Amygdala (tissue), 56 donors: ENCODE results near the gene SLC8A3.

Source experiments
- DNase-seq, 56 donors: peaks; one replicate each; lab custom pipeline; 2025; lab: John Stamatoyannopoulos, UW

Gene SLC8A3

DNA sequence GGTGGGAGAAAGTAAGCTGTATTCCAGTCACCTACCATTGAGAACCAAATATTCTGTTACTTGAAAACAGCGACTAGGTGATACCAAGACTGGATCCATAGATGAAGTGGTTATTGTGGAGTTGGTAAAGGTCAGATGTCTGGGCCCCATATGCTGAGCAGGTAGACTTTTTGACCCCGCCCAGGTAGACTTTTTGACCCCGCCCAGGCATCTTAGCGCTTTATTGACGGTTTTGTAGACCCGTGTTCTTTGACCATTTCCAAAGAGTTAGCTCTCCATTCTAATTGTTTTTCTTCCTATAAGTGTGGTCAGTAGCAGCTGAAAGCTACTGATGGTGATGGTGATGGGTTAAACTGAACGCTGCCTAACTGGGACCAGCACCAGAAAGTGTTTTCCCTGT is 61.6 kb downstream of the SLC8A3 start:
- DNase-seq, result no peak

DNA sequence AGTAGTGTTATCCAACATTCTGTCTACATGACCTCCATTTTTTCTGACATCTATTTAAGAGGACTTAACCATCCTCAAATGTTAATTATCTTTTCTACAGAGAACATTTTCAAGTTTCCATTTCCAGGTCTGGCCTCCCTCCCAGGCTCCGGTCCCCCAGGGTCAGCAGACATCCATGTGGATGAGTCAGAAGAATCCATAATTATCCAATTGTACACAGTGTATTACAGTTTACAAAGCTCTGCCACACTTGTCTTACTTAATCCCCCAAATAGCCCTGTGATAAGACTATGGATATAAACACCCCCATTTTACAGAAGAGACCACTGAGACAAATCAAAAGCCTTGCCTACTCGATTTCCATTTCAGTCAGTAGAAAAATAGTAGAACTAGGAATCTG is 65.0 kb downstream of the SLC8A3 start:
- DNase-seq, result no peak

DNA sequence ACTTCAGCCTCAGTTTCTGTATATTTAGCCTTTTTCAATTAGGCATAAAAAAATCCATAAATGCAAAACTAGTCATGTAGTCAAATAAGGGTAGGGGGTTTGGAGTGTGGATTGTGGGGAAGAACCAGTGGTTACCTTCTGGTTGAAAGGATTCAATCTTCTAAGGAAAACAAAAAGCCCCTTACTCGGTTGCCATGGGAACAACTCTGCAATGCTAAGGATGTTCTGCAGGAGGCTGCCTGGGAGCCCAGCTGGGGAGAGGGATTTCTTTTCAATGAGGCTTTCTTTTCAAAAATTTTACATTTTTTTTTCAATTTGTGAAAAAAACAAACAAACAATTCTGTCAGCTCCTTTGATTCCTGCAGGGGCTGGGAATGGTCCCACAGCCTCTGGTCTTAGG is 67.2 kb downstream of the SLC8A3 start:
- peak in 1 of 56 donors; percentile 6 for DNase-seq

DNA sequence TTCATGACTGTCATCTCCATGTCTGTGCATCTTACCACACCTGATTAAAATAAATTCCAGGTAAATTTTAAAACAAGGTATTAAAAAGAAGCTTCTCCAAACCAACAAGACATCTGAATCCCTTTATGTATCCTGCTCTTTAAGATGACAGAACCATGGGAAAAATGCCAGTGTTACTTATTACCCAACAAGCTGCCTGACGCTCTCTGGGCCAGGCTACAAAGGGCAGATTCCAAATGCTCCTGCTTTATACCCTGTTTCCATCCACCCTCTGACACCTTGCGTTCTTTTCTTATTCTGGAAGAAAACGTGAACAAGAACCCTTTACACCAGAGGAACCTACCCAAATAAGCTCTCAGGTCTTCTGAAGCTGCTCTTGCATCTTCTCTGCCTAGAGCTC is 70.7 kb downstream of the SLC8A3 start:
- no peak for DNase-seq

DNA sequence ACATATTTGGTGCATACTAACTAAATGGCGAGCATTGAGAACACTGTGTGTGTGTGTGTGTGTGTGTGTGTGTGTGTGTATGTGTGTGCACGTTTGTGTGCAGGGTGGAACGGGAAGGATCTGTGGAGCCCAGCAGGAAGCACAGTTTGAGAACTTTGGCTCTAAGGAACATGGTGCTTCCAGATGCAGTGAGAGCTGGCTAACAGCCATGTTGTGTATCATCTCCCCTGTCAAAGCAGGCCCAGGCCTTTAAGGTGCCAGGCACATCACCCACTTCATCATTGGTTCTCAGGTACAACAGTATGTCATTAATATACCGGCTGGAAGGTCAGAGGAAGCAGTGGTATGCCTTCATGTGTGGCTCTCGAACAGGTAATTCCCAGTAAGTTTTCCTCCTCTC is 72.5 kb downstream of the SLC8A3 start:
- DNase-seq, result no peak

DNA sequence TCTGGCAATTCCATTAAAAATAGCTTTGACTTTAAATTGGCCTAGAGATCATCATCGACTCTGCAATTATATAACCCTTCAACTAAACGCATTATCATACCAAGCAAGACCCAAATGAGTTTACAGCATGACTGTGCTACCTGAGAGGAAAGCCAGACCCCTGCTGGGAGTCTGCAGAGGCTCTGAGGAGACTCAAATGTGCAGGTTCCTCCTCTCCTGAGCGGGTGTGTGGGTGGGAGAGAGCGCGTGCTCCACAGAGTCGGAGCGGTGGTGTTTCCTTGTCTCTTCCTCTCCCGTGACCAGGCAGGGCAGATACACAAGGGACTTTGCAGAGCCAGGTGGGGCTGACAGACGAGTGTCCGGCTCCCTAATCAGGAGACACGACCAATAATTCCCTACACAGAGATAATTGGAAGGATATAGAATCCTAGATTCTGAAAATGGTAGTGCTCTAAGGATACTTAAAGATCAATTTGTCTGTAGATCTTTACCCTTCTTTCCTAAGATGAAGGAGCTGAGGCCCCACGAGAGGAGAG is 74.1 kb downstream of the SLC8A3 start:
- no peak for DNase-seq

DNA sequence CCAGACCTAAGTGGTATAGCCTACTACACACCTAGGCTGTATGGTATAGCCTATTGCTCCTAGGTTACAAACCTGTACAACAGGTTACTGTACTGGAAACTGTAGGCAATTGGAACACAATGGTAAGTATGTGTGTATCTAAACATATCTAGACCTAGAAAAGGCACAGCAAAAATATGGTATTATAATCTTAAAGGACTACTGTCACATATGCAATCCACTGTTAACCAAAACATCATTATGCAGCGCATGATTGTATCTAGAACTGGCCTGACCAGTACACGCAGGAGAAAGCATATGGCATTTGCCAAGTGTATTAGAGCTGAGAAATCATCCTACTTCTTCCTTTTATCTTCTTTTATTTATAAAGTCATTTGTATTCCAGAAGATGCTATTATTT is 75.5 kb downstream of the SLC8A3 start:
- no peak for DNase-seq

DNA sequence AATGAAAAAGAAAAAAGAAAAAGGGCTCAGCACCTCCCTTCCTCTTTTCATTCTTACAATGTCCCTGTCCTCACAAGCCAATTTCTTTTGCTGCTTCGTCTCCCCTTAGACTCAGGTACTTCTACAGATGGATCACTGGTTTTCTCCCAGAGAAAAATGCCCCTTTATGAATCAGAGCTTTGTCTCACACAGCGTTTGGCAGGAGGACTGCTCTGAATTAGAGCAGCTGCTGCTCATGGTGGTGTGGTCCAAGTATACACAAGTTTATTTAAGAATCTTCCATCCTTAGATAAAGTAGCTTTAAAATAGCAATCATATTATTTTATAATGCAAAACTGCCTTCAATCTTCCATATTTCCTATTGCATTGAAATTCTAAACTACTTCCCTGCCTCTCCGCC is 80.3 kb downstream of the SLC8A3 start:
- peak in 6 of 56 donors; percentile 3 to 40 (median 19) for DNase-seq

DNA sequence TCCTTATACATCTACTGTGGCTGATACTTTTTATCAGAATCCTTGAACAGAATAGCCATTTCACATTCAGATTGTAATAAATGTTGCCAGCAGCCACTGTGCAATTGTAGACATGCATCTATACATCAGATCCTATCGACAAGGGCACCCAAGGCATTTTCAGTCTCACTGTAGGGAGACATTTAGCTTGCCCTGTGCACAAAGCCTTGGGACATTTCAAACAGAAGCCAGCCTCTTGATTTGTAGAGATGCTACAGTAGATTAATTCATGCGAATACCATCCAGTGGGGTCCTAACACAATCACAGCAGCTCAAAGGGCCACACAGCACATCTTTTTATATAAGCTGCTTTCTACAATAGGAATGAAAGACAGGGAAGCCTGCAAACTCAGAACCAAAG is 81.4 kb downstream of the SLC8A3 start:
- DNase-seq, result no peak

DNA sequence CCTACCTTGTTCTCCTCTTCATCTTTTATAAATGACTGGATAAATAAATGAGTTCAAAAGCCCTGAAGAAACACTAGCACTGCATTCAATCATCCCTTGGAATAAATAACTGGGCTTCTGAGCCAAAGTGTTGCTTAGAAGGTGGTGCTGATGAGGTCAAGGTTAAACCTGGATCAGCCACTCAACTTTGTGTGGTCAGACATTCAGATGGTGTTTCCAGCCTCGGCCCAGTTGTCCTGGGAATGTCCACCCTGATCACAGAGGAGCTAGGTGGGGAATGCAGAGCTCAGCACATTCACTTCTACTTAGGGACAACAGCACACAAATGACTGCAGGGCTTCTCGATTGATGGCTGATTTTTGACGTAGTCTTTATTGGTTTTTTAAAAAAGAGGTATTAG is 88.7 kb downstream of the SLC8A3 start:
- DNase-seq, result no peak

DNA sequence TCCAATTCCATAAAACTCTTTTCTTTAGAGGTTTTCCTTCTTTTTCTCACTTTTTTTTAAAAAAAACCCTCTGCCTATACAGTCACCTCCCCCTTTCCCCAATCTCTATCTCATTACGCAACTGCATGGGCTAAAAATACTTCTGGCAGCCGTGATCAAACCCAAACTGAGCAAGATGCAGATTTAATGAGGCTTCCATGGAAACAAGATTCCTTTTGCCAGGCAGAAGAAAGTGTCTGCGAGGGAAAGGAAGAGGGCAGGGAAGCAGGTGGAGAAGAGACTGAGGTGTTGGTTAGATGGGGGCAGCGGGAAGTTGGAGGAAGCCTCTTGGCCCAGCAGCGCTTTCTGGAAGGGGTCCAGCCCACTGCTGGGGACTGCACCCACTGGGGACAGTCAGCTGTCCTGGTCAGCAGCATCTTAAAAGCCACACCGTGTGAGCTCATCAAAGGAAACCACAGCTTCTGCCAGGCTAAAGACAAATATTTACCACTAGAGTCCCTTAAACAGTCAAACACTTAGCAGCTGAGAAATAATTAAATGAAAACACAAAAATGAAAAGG is 90.4 kb downstream of the SLC8A3 start:
- peak in 10 of 56 donors; percentile 6 to 61 (median 17) for DNase-seq

DNA sequence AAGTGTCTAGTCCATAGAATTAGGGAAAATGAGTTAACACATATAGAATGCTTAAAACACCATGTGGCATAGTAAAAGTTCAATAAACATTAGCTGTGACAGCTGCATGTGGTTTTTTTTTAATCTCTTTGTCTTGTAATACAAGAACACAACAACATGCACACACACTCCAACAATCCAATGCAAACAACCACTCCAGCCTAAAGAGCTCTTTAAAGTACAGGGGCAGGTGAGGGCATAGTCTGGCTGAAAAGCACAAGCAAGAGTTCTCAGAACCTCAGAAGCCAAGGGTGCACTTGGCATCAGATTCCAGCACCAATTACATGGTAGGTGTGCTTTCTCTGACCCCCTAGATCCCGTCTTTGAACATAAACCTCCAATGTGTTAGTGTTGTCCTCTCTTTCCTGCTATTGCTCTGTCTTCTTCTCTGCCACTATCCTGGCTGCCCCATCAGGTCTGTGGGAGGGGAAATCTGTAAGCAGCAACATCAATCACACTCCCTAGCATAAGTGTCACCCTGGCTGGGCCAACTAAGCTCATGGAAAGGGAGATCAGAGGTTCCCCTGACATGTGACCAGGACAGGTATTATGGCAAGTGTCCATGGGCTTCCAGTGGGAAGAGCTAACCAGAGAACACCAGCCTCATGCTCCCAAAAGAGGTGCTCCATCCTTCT is 91.0 kb downstream of the SLC8A3 start:
- no peak for DNase-seq

DNA sequence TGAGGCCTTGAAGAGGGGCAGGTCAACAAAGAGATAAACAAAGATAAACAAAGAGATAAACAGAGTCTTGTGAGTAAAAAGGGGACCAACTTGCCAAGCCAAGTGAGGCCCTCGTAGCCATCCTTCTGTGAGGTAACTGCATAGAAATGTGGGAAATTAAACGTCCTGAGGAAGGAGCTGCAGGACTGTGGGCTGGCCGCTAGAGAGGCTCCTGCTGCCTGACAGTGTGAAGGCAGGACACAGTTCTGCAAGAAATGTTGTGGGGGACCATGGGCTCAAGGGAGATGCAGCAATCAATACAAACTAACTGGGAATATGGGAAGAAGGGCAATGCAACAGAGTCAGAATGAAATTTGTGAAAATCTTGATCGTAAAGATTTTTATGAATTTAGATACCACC is 91.9 kb downstream of the SLC8A3 start:
- peak in 5 of 56 donors; percentile 5 to 30 (median 9) for DNase-seq

DNA sequence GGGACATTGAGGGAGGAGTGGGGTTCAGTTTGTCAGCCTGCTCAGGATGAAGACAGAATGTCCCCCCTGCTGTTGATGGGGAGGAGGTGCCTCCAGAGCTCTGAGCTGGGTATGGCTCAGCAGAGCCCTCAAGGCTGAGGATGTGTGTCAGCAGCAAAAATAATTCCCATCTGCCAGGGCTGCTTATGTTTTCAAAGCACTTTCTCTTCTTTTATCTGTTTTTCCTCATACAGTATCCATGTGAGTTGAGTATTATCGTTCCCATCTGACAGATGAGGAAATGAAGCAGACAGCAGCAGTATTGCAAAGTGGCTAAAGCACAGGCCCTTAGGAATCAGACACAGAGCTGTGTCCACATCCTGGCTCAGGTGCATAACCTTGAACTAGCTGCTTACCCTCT is 94.1 kb downstream of the SLC8A3 start:
- peak in 6 of 56 donors; percentile 5 to 42 (median 18) for DNase-seq

DNA sequence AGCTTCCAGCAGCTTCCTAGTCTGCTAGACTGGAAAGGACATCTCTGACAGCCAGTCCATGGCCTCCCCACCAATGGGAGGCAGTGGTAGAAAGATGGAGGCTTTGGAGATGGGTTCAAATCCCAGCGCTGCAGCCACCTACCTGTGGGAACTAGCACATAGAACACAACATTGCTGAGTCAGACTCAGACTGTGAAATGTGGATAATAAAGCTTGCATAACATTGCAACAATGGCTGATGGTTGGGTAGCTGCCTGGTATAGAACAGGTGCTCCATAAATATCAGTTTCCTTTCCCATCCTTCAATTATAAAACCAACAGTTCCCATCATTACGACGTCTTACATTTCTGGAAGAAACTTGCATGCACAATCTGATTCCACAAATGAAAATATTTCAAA is 94.6 kb downstream of the SLC8A3 start:
- DNase-seq, result no peak

DNA sequence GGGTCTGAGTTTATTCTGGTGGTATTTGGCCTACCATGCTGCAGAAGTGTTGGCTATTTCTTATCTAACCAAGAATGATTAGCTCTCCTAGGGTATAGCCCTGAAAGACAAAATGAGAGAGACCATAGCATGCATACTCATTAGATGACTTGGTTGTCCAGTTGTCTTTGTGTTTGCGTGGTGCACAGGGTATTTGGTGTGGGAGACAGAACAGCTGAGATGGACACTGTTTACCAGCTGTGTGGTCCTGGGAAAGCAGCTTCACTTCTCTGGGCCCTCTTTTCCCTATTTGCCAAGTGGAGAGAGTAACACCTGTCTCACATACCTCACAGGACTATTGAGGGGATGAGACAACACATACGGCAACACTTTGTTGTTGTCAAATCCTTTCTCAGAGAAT is 95.6 kb downstream of the SLC8A3 start:
- no peak for DNase-seq

DNA sequence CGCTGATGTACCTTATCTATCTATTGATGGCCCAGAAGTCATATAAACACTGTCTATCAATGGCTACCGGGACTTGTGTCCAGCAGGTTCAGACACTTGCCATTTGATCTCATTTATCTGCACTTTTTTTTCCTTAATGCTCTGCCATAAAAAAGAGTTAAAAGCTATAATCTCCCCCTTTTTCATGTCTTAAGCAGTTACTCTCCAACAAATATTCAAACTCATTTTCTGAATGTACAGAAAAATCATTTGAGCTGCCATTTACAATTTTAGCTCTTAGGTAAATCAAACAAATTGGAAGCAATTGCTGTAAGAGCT is 101.4 kb downstream of the SLC8A3 start:
- no peak for DNase-seq

DNA sequence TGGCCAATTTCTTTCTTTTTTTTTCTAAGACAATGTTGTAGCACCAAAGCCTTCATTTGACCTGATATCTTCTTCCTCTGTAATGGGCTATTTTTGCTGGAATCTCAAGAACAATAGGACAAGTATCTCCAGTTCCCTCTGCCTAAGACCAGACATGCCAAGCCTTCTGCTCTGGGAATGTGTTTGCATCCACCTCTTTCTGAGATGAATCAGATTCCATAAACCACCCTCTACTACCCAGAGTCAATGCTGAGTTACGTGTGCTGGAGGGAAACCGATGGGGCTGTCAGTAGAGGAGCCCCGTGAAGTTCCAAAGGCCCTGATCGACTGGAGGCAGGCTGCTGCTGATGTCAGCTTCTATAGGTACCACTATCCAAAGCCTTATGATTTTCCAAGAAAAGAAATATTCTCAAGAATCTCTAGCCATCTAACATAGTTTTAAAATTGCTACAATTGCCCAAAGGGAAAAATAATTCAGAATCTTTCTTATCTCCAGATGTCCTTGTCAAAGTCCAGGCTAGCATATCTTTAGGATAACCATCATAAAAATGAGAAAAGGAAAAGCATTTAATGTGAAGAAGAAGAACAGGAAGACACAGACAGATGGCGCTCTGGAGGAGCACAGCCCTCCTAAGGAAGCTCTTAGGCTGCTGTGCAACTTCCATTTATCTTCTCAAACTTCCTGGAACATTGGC is 101.9 kb downstream of the SLC8A3 start:
- DNase-seq, result peak in 7 of 56 donors; percentile 1 to 55 (median 13)

DNA sequence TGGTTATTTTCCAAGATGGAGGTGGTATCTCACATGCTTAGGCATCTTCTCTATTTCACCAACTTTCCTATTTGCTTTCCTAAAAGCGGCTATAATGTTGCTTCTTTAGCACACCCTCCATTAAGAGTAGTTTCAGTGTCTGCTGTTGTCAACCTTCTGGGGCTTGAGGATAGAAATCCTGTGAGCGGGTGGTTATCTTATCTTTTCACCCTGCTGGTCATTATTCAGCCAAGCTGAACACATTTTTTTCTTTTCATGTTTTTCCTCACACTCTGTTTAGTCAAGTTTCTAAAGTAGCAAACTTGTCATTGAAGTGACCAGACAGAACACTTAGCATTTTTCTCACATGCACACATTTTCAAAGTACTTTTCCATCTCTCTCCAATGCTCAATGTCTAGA is 104.5 kb downstream of the SLC8A3 start:
- DNase-seq, result no peak

DNA sequence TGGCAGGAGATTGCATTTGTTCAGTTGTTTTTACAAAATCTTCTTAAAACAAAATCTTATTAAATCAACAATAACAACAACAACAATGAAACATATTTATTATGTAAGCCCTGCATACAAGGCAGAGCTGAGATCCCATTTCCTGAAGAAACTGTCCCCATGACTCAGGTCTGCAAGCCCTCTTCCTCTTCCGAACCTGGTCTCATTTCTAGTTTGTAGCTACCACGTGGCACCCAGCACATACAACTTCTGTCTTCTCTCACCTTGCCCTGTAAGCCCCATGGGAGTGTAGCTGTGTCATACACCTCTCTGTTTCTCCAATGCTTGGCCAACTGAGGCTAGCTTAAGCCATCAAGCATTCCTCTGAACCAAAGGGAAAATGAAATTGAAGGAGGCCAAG is 106.4 kb downstream of the SLC8A3 start:
- DNase-seq, result no peak

DNA sequence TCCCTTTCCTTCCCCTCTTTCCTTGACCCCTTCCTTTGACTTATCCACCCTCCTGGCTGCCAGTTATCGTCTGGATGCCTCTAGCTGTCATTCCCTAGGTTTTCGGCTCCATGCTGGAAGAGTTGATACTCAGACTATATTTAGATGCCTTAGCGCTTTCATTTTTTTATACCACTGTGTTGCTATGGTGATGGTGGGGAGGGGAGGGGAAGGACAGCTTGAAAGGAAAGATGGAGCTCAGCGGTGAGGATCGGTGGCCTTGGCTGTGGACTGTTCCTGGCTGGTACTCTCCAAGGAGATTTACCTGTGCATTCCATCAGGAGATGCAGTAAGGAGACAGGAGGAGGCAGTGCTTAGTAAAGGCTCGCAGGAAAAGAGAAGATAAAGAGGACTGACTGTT is 108.7 kb downstream of the SLC8A3 start:
- DNase-seq, result peak in 4 of 56 donors; percentile 10 to 43 (median 14)

DNA sequence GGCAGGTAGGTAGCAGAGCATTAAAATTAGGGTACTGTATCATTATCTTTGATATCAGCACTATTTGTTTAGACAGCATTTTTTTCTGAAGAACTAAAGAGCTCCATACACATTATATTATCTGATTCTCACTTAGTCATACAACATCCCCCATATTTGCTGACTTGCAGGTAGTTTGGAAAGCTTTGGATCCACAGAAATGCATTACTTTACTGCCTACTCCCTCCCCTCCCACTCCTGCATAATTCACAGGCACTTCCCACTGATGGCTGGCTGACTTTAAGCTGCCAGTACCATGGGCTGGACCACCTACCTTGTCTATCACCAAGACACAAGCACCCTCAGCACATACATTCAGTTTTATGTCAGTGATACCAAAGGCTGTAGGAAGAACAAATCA is 110.4 kb downstream of the SLC8A3 start:
- no peak for DNase-seq
